Ishikawa (cell line): ENCODE measurements around the gene BMERB1.
A peak's percentile ranks its signal among the peaks of the same experiment; 100 is the strongest.

Experiments
- CEBPB ChIP-seq: IDR thresholded peaks from 2 replicates; pipeline ENCODE4 v1.6.1; 2012
- EP300 ChIP-seq: IDR thresholded peaks from 2 replicates; pipeline ENCODE4 v1.6.1; 2012; ENCODE audit warnings: borderline replicate concordance
- RAD21 ChIP-seq: IDR thresholded peaks from 2 replicates; pipeline ENCODE4 v1.6.1; 2012; ENCODE audit warnings: low read depth
- USF1 ChIP-seq: IDR thresholded peaks from 2 replicates; pipeline ENCODE4 v1.6.1; 2012
- TF ChIP-seq, protein P1 (sequence below): IDR thresholded peaks from 2 replicates; pipeline ENCODE4 v1.6.1; 2012

GRCh38 chr16:15523092-15523541 is 88.7 kb downstream of the BMERB1 start:
- no peak for TF ChIP-seq CEBPB
- TF ChIP-seq, protein P1, sequence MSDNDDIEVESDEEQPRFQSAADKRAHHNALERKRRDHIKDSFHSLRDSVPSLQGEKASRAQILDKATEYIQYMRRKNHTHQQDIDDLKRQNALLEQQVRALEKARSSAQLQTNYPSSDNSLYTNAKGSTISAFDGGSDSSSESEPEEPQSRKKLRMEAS, result no peak
- TF ChIP-seq EP300, result no peak
- no peak for TF ChIP-seq USF1
- TF ChIP-seq RAD21, result peak; percentile 28; the same call in 1 of the 2 replicates
